ENCODE measurements around the gene DLG5. TPM values are rescaled to one million over a fixed set of nuclear protein-coding genes. Genes with fewer than 3 reads are reported as not detected.

DLG5 gene
- total RNA-seq, 1 donor from 2014 or later: 35.5 TPM

DNA sequence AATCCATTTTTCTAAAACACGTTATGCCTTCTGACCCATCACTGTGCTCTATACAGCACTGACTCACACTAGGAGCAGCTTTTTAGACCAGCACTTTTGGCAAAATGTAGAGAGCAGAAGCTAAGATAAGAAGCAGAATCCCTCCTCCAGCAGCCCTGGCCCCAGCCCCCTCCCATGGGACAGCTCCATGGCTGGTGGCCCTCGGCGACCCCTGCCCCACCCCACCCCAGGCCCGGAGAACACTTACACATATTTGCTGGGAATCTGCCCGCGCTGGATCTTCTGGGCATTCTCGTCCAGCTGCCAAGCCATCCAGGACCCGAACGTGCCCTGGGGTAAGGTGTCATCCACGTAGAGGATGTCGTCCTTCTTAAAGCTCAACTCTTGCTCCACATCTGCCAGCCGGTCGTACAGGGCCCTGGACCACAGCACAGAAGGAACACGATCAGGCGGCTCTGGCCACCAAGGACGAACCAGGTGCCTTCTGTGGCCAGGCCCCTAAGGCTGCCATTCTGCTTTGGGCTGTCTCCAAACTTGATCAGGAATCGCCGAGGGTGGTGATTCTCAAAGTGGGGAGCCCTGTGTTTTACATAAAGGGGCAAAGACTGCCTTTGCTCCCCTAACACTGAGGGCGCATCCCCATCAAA, 119.9 kb downstream of the DLG5 start:
- H3K4me3 Mint-ChIP-seq (ENCODE audit: unreplicated experiment): no peak overlapping the region
- peaks cover 9% of the 10 kb centered on the region for H3K36me3 Mint-ChIP-seq (ENCODE audit: unreplicated experiment)
- H3K27me3 Mint-ChIP-seq (ENCODE audit: unreplicated experiment): no peaks in the 10 kb centered on the region
- H3K9me3 Mint-ChIP-seq (ENCODE audit: unreplicated experiment): no peaks in the 10 kb centered on the region
- no peak overlapping the region for H3K27ac Mint-ChIP-seq (ENCODE audit: unreplicated experiment)
- peak; percentile 5 for DNase-seq
- peaks cover 2% of the 10 kb centered on the region for H3K4me1 Mint-ChIP-seq (ENCODE audit: low read depth, unreplicated experiment)
- TF ChIP-seq, protein P1, sequence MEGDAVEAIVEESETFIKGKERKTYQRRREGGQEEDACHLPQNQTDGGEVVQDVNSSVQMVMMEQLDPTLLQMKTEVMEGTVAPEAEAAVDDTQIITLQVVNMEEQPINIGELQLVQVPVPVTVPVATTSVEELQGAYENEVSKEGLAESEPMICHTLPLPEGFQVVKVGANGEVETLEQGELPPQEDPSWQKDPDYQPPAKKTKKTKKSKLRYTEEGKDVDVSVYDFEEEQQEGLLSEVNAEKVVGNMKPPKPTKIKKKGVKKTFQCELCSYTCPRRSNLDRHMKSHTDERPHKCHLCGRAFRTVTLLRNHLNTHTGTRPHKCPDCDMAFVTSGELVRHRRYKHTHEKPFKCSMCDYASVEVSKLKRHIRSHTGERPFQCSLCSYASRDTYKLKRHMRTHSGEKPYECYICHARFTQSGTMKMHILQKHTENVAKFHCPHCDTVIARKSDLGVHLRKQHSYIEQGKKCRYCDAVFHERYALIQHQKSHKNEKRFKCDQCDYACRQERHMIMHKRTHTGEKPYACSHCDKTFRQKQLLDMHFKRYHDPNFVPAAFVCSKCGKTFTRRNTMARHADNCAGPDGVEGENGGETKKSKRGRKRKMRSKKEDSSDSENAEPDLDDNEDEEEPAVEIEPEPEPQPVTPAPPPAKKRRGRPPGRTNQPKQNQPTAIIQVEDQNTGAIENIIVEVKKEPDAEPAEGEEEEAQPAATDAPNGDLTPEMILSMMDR (IDR thresholded peaks at IDR 0.05; ENCODE audit: partially characterized antibody, unreplicated experiment): no peak

DNA sequence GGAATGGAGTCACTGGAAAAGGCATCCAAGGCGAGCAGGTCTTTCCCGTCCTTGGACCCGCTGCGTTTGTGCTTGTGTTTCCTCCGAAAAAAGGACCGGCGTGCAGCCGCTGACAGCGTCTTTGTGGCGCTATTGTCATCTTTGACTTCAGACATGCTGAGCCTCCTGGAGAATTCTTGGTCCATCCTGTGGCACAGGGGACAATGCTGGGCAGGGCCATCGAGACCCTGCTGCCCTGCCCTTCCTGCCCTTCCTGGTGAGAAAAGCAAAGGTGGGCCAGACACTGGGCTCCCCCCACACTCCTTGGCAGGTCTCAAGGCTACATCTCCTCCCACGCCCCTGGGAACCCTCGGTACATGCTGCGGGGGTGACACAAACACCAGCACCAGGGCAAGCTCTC, 120.9 kb downstream of the DLG5 start:
- no peaks in the 10 kb centered on the region for H3K9me3 Mint-ChIP-seq (ENCODE audit: unreplicated experiment)
- H3K27ac Mint-ChIP-seq (ENCODE audit: unreplicated experiment): no peak overlapping the region
- no peak for DNase-seq
- peaks cover 5% of the 10 kb centered on the region for H3K4me1 Mint-ChIP-seq (ENCODE audit: low read depth, unreplicated experiment)
- TF ChIP-seq, protein P1 (IDR thresholded peaks at IDR 0.05; ENCODE audit: partially characterized antibody, unreplicated experiment): no peak
- no peaks in the 10 kb centered on the region for H3K27me3 Mint-ChIP-seq (ENCODE audit: unreplicated experiment)
- no peak overlapping the region for H3K4me3 Mint-ChIP-seq (ENCODE audit: unreplicated experiment)
- H3K36me3 Mint-ChIP-seq (ENCODE audit: unreplicated experiment): peaks cover 7% of the 10 kb centered on the region

DNA sequence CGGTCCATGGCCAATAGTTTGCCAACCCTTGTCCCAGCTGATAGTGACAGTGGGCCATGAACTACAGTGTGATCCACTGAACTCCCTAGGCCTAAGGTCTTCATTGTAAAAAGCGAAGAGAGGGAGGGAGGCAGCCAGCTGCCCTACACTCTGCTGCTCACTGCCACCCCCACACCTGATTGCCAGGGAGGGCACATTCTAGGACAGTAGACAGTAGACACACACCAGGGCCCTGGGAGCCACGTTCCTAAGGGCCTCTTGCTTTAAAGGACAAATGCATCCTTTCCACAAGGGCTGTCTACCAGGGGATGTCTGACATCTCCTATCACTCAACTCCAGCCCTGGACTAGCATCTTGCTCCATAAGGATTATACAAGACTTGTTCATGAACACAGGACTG, 122.2 kb downstream of the DLG5 start:
- DNase-seq: no peak
- Mint-ChIP-seq H3K27ac (ENCODE audit: unreplicated experiment) (no peak overlapping the region), H3K9me3 (ENCODE audit: unreplicated experiment) (no peaks in the 10 kb centered on the region), H3K4me3 (ENCODE audit: unreplicated experiment) (no peak overlapping the region), H3K27me3 (ENCODE audit: unreplicated experiment) (no peaks in the 10 kb centered on the region), H3K4me1 (ENCODE audit: low read depth, unreplicated experiment) (peaks cover 5% of the 10 kb centered on the region), H3K36me3 (ENCODE audit: unreplicated experiment) (peaks cover 4% of the 10 kb centered on the region)
- TF ChIP-seq, protein P1 (IDR thresholded peaks at IDR 0.05; ENCODE audit: partially characterized antibody, unreplicated experiment): no peak

DNA sequence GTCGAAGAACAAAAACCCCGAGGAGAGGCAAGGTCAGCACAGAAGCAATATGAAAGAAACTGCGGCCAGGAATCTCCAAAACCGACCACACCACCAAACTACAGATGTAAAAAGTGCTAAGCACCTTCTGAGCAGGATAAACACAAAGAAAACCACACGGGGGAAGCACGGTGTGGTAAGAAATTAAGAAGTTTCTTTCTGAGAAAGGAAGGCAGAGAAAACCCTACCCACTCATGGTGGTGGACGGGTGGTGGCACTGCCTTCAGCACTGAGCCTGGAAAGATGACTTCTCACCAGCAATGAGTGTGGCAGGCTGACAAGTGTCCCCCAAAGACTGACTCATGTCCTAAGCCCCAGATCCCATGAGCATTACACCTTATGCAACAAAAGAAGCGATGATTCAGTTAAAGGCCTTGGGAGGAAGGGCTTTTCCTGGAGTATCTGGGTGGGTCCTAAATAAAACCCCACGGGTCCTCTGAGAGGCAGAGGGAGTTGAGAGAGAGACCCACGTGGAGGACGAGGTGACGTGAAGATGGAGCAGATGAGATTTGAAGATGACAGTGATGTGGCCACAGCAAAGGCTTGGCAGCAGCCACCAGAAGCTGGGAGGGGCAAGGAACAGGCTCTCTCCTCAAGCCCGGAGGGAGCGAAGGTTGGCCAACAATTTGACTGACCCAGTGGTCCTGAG, 124.9 kb downstream of the DLG5 start:
- TF ChIP-seq, protein P1 (IDR thresholded peaks at IDR 0.05; ENCODE audit: partially characterized antibody, unreplicated experiment): no peak
- Mint-ChIP-seq H3K4me1 (ENCODE audit: low read depth, unreplicated experiment) (peaks cover 5% of the 10 kb centered on the region), H3K27ac (ENCODE audit: unreplicated experiment) (no peak overlapping the region), H3K27me3 (ENCODE audit: unreplicated experiment) (no peaks in the 10 kb centered on the region), H3K36me3 (ENCODE audit: unreplicated experiment) (no peaks in the 10 kb centered on the region), H3K9me3 (ENCODE audit: unreplicated experiment) (no peaks in the 10 kb centered on the region), H3K4me3 (ENCODE audit: unreplicated experiment) (no peak overlapping the region)
- DNase-seq: no peak

DNA sequence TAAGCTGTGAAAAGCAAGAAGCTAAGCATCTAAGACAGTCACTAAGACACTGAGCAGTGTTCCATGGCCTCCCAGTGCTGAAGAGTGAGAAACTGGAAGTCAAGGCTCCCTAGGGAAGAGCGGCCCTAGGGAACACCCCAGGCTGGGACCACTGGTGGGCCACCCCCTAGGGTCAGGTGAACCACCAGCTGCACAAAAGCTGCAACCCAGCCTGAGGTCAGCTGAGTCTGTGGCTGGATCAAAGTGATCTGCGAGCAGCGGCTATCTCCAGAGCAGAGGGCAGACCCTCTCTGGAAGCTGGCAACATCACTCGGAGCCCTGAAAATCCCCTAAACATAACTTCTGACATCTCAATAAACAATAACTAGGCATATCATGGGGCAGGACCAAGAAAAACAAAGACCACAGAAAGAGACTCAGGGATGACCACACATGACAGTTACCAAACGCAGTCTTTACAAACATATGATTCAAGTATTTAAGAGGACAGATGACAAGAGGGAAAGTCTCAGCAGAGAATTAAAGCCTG, 125.8 kb downstream of the DLG5 start:
- H3K27ac Mint-ChIP-seq (ENCODE audit: unreplicated experiment): peak overlapping the region; percentile 13
- DNase-seq: no peak
- H3K36me3 Mint-ChIP-seq (ENCODE audit: unreplicated experiment): no peaks in the 10 kb centered on the region
- no peaks in the 10 kb centered on the region for H3K27me3 Mint-ChIP-seq (ENCODE audit: unreplicated experiment)
- H3K4me3 Mint-ChIP-seq (ENCODE audit: unreplicated experiment): no peak overlapping the region
- TF ChIP-seq, protein P1 (IDR thresholded peaks at IDR 0.05; ENCODE audit: partially characterized antibody, unreplicated experiment): no peak
- peaks cover 5% of the 10 kb centered on the region for H3K4me1 Mint-ChIP-seq (ENCODE audit: low read depth, unreplicated experiment)
- H3K9me3 Mint-ChIP-seq (ENCODE audit: unreplicated experiment): no peaks in the 10 kb centered on the region
